Hepatocyte (in vitro differentiated cells): ENCODE results near the gene TRIML2.

Experiments
- EZH2 ChIP-seq: fragments of 200-600 bp; sonication (generic); IDR thresholded peaks from 2 replicates; pipeline ENCODE4 v1.6.1; 2016; ENCODE audit warnings: antibody characterized with exemption, mild to moderate bottlenecking, borderline replicate concordance
- TF ChIP-seq, protein P1 (sequence below): fragments of 200-600 bp; sonication (generic); IDR thresholded peaks from 2 replicates; pipeline ENCODE4 v1.5.1; 2016; ENCODE audit warnings: antibody characterized with exemption, mild to moderate bottlenecking; ENCODE audit not compliant: poor library complexity

DNA sequence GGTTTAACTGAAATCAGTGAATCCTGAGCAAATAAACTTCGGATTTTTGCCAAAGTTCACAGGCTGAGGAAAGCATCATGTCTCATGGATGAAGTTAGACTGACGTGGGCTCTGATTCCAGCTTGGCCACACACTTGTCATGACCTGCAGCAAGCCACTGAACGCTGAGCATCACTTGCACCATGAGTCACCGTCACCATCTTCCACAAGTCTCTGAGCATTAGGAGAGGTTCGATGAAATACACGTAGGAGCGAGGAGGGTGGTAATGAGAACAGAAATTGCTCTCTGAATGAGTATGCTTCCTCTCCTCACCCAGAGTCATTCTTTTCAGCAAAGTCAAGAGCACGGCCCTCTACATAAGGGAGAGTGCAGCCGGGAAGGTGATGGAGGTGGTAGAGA, 3.8 kb upstream of the TRIML2 start:
- TF ChIP-seq, protein P1, sequence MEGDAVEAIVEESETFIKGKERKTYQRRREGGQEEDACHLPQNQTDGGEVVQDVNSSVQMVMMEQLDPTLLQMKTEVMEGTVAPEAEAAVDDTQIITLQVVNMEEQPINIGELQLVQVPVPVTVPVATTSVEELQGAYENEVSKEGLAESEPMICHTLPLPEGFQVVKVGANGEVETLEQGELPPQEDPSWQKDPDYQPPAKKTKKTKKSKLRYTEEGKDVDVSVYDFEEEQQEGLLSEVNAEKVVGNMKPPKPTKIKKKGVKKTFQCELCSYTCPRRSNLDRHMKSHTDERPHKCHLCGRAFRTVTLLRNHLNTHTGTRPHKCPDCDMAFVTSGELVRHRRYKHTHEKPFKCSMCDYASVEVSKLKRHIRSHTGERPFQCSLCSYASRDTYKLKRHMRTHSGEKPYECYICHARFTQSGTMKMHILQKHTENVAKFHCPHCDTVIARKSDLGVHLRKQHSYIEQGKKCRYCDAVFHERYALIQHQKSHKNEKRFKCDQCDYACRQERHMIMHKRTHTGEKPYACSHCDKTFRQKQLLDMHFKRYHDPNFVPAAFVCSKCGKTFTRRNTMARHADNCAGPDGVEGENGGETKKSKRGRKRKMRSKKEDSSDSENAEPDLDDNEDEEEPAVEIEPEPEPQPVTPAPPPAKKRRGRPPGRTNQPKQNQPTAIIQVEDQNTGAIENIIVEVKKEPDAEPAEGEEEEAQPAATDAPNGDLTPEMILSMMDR: no peak
- no peak for TF ChIP-seq EZH2
